Endodermal cell (in vitro differentiated cells): ENCODE data around the gene ABCC1. TPM values are rescaled to one million over a fixed set of nuclear protein-coding genes. Genes with fewer than 3 reads are reported as not detected.
"Not testable (repeated sequence)": the region's sequence is repeated elsewhere in the genome, so short reads cannot be mapped to it uniquely, and the experiment has no call there.

ENCODE experiments used
- DNase-seq: peaks from one replicate; pipeline ENCODE4 v3.0.0-alpha.2; 2017
- H3K27ac ChIP-seq: 2 replicates; pipeline ENCODE4 v1.5.1; 2013; ENCODE audit warnings: mild to moderate bottlenecking, low read depth, low read length, moderate library complexity
- H3K27me3 ChIP-seq: 2 replicates; pipeline ENCODE4 v1.6.1; 2013; ENCODE audit warnings: mild to moderate bottlenecking, low read length, moderate library complexity; ENCODE audit not compliant: insufficient read depth, control insufficient read depth, poor library complexity, severe bottlenecking
- H3K36me3 ChIP-seq: 2 replicates; pipeline ENCODE4 v1.7.0; 2013; ENCODE audit warnings: mild to moderate bottlenecking, low read length, moderate library complexity; ENCODE audit not compliant: control insufficient read depth, insufficient read depth
- H3K4me1 ChIP-seq: one replicate; pipeline ENCODE4 v1.7.0; 2013; ENCODE audit warnings: low read length; ENCODE audit not compliant: control insufficient read depth, insufficient read depth
- H3K4me3 ChIP-seq: 2 replicates; pipeline ENCODE4 v1.5.1; 2013; ENCODE audit warnings: mild to moderate bottlenecking, low read length, moderate library complexity
- H3K9ac ChIP-seq: 2 replicates; pipeline ENCODE4 v1.6.1; 2013; ENCODE audit warnings: mild to moderate bottlenecking, low read length, moderate library complexity; ENCODE audit not compliant: poor library complexity, severe bottlenecking; ENCODE audit errors: extremely low read depth
- H3K9me3 ChIP-seq: 2 replicates; pipeline ENCODE4 v1.6.1; 2013; ENCODE audit warnings: mild to moderate bottlenecking, low read length, moderate library complexity; ENCODE audit not compliant: control insufficient read depth
- H3K27ac Mint-ChIP-seq: 2 replicates; pipeline ENCODE4 v1.8.0; 2020; ENCODE audit warnings: mixed read lengths
- H3K27me3 Mint-ChIP-seq: 2 replicates; pipeline ENCODE4 v1.8.0; 2021; ENCODE audit warnings: mild to moderate bottlenecking, mixed read lengths; ENCODE audit not compliant: insufficient read depth
- H3K36me3 Mint-ChIP-seq: 2 replicates; pipeline ENCODE4 v1.8.0; 2020; ENCODE audit warnings: low read depth, mixed read lengths
- H3K4me1 Mint-ChIP-seq: 2 replicates; pipeline ENCODE4 v1.8.0; 2020; ENCODE audit warnings: mixed read lengths
- H3K4me3 Mint-ChIP-seq: 2 replicates; pipeline ENCODE4 v1.8.0; 2020; ENCODE audit warnings: mild to moderate bottlenecking, moderate library complexity, mixed read lengths
- H3K9me3 Mint-ChIP-seq: 2 replicates; pipeline ENCODE4 v1.8.0; 2020; ENCODE audit warnings: mild to moderate bottlenecking, mixed read lengths
- WGBS, 2 experiments: methylation state at CpG; one replicate each; pipeline versions ENCODE4 v1.1.5 to v1.1.7; 2013; ENCODE audit warnings: missing lambda C conversion rate in 2 of 2, mixed read lengths in 1 of 2; ENCODE audit not compliant: insufficient coverage in 1 of 2, insufficient read length in 1 of 2; 5-methylcytosine and 5-hydroxymethylcytosine counted together
- total RNA-seq, 2 donors: library from RNA; stranded (reverse); fragmentation: NEBNext Ultra II Directional in 1 of 2; extraction: Animal tissue kit (Norgen Biotek cat#: 25700) in 1 of 2; gene quantifications; 2 replicates in 1 of 2; 3 replicates in 1 of 2; pipeline ENCODE4 v1.2.1, GENCODE V29; 2021
- TF ChIP-seq, protein P1 (sequence below): fragments of 200-600 bp; sonication (generic); conservative IDR thresholded peaks from 2 replicates; pipeline ENCODE4 v1.5.0; 2021; ENCODE audit warnings: antibody characterized with exemption, mild to moderate bottlenecking

The ABCC1 gene
- total RNA-seq, 2 donors from 2014 or later: 47.1 to 51.2 TPM

- no peak for DNase-seq
- Mint-ChIP-seq H3K4me3 (no peak overlapping the region), H3K4me1 (no peaks in the 10 kb centered on the region), H3K27me3 (no peaks in the 10 kb centered on the region), H3K27ac (no peak overlapping the region), H3K36me3 (peaks cover 4% of the 10 kb centered on the region), H3K9me3 (no peaks in the 10 kb centered on the region)
- TF ChIP-seq, protein P1, sequence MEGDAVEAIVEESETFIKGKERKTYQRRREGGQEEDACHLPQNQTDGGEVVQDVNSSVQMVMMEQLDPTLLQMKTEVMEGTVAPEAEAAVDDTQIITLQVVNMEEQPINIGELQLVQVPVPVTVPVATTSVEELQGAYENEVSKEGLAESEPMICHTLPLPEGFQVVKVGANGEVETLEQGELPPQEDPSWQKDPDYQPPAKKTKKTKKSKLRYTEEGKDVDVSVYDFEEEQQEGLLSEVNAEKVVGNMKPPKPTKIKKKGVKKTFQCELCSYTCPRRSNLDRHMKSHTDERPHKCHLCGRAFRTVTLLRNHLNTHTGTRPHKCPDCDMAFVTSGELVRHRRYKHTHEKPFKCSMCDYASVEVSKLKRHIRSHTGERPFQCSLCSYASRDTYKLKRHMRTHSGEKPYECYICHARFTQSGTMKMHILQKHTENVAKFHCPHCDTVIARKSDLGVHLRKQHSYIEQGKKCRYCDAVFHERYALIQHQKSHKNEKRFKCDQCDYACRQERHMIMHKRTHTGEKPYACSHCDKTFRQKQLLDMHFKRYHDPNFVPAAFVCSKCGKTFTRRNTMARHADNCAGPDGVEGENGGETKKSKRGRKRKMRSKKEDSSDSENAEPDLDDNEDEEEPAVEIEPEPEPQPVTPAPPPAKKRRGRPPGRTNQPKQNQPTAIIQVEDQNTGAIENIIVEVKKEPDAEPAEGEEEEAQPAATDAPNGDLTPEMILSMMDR: no peak
- H3K4me3 ChIP-seq: no peak overlapping the region
- no peaks in the 10 kb centered on the region for H3K4me1 ChIP-seq
- no peaks in the 10 kb centered on the region for H3K36me3 ChIP-seq
- H3K9ac ChIP-seq: no peak overlapping the region
- H3K27ac ChIP-seq: no peak overlapping the region
- H3K9me3 ChIP-seq: no peaks in the 10 kb centered on the region
- 96 to 100% methylated on average over 3 to 4 of the region's 4 CpGs for WGBS, 2 experiments
- H3K27me3 ChIP-seq: no peaks in the 10 kb centered on the region
Observed at GRCh38 chr16:16150878-16151152, 201.4 kb downstream of the ABCC1 start.

GRCh38 chr16:16151315-16151714 is 201.9 kb downstream of the ABCC1 start:
- no peak overlapping the region for H3K4me3 Mint-ChIP-seq
- peaks cover 2% of the 10 kb centered on the region for H3K36me3 Mint-ChIP-seq
- no peak for DNase-seq
- no peaks in the 10 kb centered on the region for H3K9me3 Mint-ChIP-seq
- no peak overlapping the region for H3K27ac Mint-ChIP-seq
- H3K27me3 Mint-ChIP-seq: no peaks in the 10 kb centered on the region
- no peak overlapping the region for H3K4me3 ChIP-seq
- TF ChIP-seq, protein P1: no peak
- no peak overlapping the region for H3K9ac ChIP-seq
- H3K27ac ChIP-seq: no peak overlapping the region
- WGBS, 2 experiments: 89 to 94% methylated on average over 8 of the region's 8 CpGs
- H3K9me3 ChIP-seq: no peaks in the 10 kb centered on the region
- no peaks in the 10 kb centered on the region for H3K36me3 ChIP-seq
- H3K4me1 ChIP-seq: no peaks in the 10 kb centered on the region
- no peaks in the 10 kb centered on the region for H3K4me1 Mint-ChIP-seq
- H3K27me3 ChIP-seq: no peaks in the 10 kb centered on the region

DNA sequence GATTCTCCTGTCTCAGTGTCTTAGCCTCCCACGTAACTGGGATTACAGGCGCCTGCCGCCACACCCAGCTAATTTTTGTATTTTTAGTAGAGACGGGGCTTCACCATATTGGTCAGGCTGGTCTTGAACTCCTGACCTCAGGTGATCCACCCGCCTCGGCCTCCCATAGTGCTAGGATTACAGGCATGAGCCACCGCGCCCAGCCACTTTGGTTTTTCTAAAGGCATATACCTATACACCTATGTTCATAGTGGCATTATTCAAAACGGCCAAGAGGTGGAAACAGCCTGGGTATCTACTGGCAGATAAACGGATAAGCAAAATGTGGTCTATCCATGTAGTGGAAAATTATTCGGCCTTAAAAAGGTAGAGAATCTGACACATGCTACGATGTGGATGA is 203.6 kb downstream of the ABCC1 start:
- not testable (repeated sequence) for H3K9ac ChIP-seq, H3K27me3 ChIP-seq, H3K27ac ChIP-seq, H3K36me3 Mint-ChIP-seq, H3K4me1 ChIP-seq, DNase-seq, H3K27me3 Mint-ChIP-seq, H3K9me3 Mint-ChIP-seq, H3K27ac Mint-ChIP-seq, H3K36me3 ChIP-seq, H3K4me3 ChIP-seq, H3K4me3 Mint-ChIP-seq, H3K4me1 Mint-ChIP-seq
- peaks cover 12% of the 10 kb centered on the region for H3K9me3 ChIP-seq
- WGBS, 2 experiments: 91 to 96% methylated on average over 7 to 12 of the region's 12 CpGs

- Mint-ChIP-seq H3K27ac (no peak overlapping the region), H3K4me3 (no peak overlapping the region), H3K4me1 (no peaks in the 10 kb centered on the region), H3K27me3 (no peaks in the 10 kb centered on the region), H3K9me3 (peaks cover 21% of the 10 kb centered on the region), H3K36me3 (peaks cover 9% of the 10 kb centered on the region)
- TF ChIP-seq, protein P1: no peak
- H3K27me3 ChIP-seq: no peaks in the 10 kb centered on the region
- no peaks in the 10 kb centered on the region for H3K4me1 ChIP-seq
- 82 to 86% methylated on average over 5 to 18 of the region's 18 CpGs for WGBS, 2 experiments
- H3K36me3 ChIP-seq: no peaks in the 10 kb centered on the region
- H3K9ac ChIP-seq: no peak overlapping the region
- no peak overlapping the region for H3K4me3 ChIP-seq
- DNase-seq: no peak
- peaks cover 26% of the 10 kb centered on the region for H3K9me3 ChIP-seq
- H3K27ac ChIP-seq: no peak overlapping the region
Observed at GRCh38 chr16:16154281-16154951, 205.0 kb downstream of the ABCC1 start.
